PC-9 (cell line): ENCODE results near the gene DNAJC30. TPM values are rescaled to one million over a fixed set of nuclear protein-coding genes. Genes with fewer than 3 reads are reported as not detected.

ENCODE experiments used
- BruUV-seq: library from RNA; stranded (reverse); fragments of 400-500 nt; replicated peaks from 2 replicates; lab custom pipeline; 2021; lab: Mats Ljungman, UMichigan
- CTCF ChIA-PET: fragments of 300-600 bp; sonication (Branson Sonifier 250); formaldehyde crosslinking; loops from one replicate; lab custom pipeline; 2022; ENCODE audit warnings: antibody characterized with exemption; lab: Charles Lee
- POLR2A ChIA-PET: fragments of 300-600 bp; sonication (Branson Sonifier 250); formaldehyde crosslinking; loops from one replicate; lab custom pipeline; 2022; ENCODE audit warnings: antibody characterized with exemption; ENCODE audit not compliant: unreplicated experiment; lab: Charles Lee
- DNase-seq, 2 experiments: peaks; one replicate each; pipeline versions ENCODE4 v3.0.0 to v3.0.0-alpha.2; 2015 to 2022; ENCODE audit warnings: mixed read lengths in 1 of 2
- H2AFZ ChIP-seq: fragments of 200-600 bp; sonication (generic); 2 replicates; pipeline ENCODE4 v1.8.1; 2017; ENCODE audit warnings: antibody characterized with exemption
- H3F3A ChIP-seq: fragments of 200-600 bp; sonication (generic); 2 replicates; pipeline ENCODE4 v1.8.1; 2017; ENCODE audit warnings: antibody characterized with exemption, mild to moderate bottlenecking, low read depth; ENCODE audit not compliant: insufficient read depth
- H3K27ac ChIP-seq: fragments of 200-600 bp; sonication (generic); 2 replicates; pipeline ENCODE4 v1.6.1; 2016; ENCODE audit warnings: mixed run types
- H3K27me3 ChIP-seq: fragments of 200-600 bp; sonication (generic); 2 replicates; pipeline ENCODE4 v1.6.1; 2016; ENCODE audit warnings: low read depth, mixed run types; ENCODE audit not compliant: insufficient read depth
- H3K36me3 ChIP-seq: fragments of 200-600 bp; sonication (generic); 2 replicates; pipeline ENCODE4 v1.6.1; 2016; ENCODE audit warnings: low read depth, mixed run types
- H3K4me1 ChIP-seq: fragments of 200-600 bp; sonication (generic); replicated peaks from 2 replicates; pipeline ENCODE4 v1.6.1; 2016; ENCODE audit warnings: mixed run types; ENCODE audit not compliant: insufficient read depth
- H3K4me2 ChIP-seq: fragments of 200-600 bp; sonication (generic); 2 replicates; pipeline ENCODE4 v1.6.1; 2017; ENCODE audit warnings: mixed run types
- H3K4me3 ChIP-seq: fragments of 200-600 bp; sonication (generic); 2 replicates; pipeline ENCODE4 v1.6.1; 2016; ENCODE audit warnings: mixed run types
- H3K79me2 ChIP-seq: fragments of 200-600 bp; sonication (generic); 2 replicates; pipeline ENCODE4 v1.6.1; 2017; ENCODE audit warnings: low read depth, mixed run types
- H3K9me2 ChIP-seq: fragments of 200-600 bp; sonication (generic); 2 replicates; pipeline ENCODE4 v1.8.1; 2017; ENCODE audit warnings: mild to moderate bottlenecking; ENCODE audit not compliant: insufficient read depth
- H3K9me3 ChIP-seq: fragments of 200-600 bp; sonication (generic); 2 replicates; pipeline ENCODE4 v1.8.1; 2016; ENCODE audit warnings: low read depth; ENCODE audit not compliant: insufficient read depth
- H4K20me1 ChIP-seq: fragments of 200-600 bp; sonication (generic); 2 replicates; pipeline ENCODE4 v1.8.1; 2017; ENCODE audit not compliant: insufficient read depth
- EZH2 ChIP-seq: fragments of 200-600 bp; sonication (generic); IDR thresholded peaks from 2 replicates; pipeline ENCODE4 v1.8.0; 2017; ENCODE audit warnings: antibody characterized with exemption, low read depth
- intact Hi-C: fragments of 100-400 bp; cut with micrococcal nuclease; formaldehyde crosslinking; loops from one replicate; pipeline ENCODE4 v1.10.0; 2022; ENCODE audit not compliant: unreplicated experiment
- total RNA-seq: library from RNA; stranded (reverse); gene quantifications from 2 replicates; pipeline ENCODE4 v1.2.3, GENCODE V29; 2021
- TF ChIP-seq, protein P1 (sequence below): fragments of 200-600 bp; sonication (generic); conservative IDR thresholded peaks from 2 replicates; pipeline ENCODE4 v1.6.1; 2017; ENCODE audit warnings: mixed run types, antibody characterized with exemption, mild to moderate bottlenecking, moderate library complexity

The DNAJC30 gene
- total RNA-seq, 1 experiment from 2014 or later = 9.5 TPM

DNA sequence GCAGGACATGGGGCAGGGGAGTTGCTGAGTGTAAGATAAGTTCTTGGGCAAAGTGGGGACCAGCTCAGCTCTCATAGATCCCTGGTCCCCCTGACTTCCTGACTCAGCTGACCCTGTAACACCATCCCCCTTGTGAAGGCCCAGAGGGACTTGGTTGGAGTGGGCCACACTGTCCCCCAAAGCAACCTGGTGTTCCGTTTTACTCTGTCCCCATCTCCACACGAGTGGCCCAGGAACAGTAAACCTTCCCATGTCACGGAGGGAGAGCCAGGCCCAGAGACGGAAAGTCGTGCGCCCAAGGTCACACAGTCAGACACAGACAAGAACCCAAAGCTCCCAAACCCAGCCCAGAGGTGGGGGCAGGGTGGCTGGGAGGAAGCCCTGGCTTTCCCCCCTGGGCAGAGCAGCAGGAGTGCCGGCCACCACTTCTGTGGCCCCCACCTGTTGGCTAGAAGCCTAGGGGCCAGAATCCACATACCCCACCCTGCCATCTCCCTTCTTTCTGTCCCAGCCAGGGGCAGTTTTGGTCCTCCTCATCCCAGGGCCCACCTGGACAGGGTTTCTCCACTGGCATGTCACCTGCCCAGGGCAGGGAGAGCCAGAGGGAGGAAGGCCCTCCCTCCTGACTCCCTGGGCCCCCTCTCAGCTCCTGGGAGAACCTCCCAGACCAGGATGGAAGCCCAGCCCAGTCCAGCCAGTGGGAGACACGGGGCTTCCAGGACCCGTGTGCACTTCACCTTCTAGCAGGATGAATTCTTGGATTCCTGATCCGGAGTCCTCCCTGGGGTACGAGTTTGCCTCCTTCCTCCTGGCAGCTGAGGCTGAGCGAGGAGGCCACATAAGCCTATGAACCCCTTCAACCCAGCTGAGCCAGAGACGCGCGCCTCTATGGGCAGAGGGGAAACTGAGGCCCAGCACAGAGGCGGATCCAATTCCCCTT is 36.2 kb downstream of the DNAJC30 start:
- Histone ChIP-seq H3K4me1 (peaks cover 10% of the 10 kb centered on the region; the same call in 1 of the 2 replicates), H3K9me2 (no peaks in the 10 kb centered on the region), H2AFZ (no peak overlapping the region), H3K4me3 (peak overlapping the region; percentile 63; the same call in 1 of the 2 replicates), H3F3A (peaks cover 26% of the 10 kb centered on the region; the same call in 1 of the 2 replicates), H4K20me1 (no peaks in the 10 kb centered on the region), H3K9me3 (no peaks in the 10 kb centered on the region), H3K27ac (no peak overlapping the region), H3K4me2 (peak overlapping the region; percentile 82), H3K36me3 (no peaks in the 10 kb centered on the region), H3K27me3 (peaks cover 4% of the 10 kb centered on the region; the same call in 1 of the 2 replicates), H3K79me2 (no peaks in the 10 kb centered on the region)
- intact Hi-C loops = no loop called here
- ChIA-PET POLR2A (interaction anchor here (0.6 kb wide), 1 partner anchor 33 kb away, joined by 3 read pairs; no protein-coding TSS in a partner anchor), CTCF (interaction anchor here (0.8 to 1.1 kb wide), 2 partner anchors 11 to 18 kb away, joined by 3 to 5 read pairs; no protein-coding TSS in a partner anchor)
- no peak for DNase-seq
- BruUV-seq = TSS peak; percentile 47
- no peak for TF ChIP-seq EZH2
- TF ChIP-seq, protein P1, sequence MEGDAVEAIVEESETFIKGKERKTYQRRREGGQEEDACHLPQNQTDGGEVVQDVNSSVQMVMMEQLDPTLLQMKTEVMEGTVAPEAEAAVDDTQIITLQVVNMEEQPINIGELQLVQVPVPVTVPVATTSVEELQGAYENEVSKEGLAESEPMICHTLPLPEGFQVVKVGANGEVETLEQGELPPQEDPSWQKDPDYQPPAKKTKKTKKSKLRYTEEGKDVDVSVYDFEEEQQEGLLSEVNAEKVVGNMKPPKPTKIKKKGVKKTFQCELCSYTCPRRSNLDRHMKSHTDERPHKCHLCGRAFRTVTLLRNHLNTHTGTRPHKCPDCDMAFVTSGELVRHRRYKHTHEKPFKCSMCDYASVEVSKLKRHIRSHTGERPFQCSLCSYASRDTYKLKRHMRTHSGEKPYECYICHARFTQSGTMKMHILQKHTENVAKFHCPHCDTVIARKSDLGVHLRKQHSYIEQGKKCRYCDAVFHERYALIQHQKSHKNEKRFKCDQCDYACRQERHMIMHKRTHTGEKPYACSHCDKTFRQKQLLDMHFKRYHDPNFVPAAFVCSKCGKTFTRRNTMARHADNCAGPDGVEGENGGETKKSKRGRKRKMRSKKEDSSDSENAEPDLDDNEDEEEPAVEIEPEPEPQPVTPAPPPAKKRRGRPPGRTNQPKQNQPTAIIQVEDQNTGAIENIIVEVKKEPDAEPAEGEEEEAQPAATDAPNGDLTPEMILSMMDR = no peak

DNA sequence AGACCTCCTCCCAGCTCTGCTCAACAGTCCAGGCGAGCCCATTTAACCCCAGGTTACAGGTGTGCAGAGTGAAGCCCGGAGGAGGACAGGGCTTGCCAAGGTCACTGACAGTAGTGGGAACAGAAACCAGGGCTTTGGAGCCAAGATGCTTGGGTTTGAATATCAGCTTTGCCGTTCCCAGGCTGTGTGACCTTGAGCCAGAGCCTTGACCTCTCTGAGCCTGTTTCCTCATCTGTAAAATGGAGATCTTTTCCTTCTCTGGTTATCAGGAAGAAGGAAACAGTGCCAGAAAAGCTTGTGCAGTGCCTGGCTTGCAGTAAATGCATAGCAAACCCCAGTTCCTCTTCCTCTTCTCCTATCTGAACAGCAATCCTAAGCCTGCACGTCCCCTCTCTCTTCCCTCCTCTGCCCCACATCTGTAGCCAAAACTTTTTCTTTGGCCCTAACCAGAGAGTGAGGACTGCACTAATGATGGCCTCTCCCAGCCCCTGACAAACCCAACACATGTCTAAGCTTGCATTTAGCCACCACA is 37.5 kb downstream of the DNAJC30 start:
- no TSS peak for BruUV-seq
- Histone ChIP-seq H3K9me2 (no peaks in the 10 kb centered on the region), H3K27me3 (peaks cover 4% of the 10 kb centered on the region; the same call in 1 of the 2 replicates), H3F3A (peaks cover 26% of the 10 kb centered on the region; the same call in 1 of the 2 replicates), H3K27ac (no peak overlapping the region), H4K20me1 (no peaks in the 10 kb centered on the region), H2AFZ (no peak overlapping the region), H3K79me2 (no peaks in the 10 kb centered on the region), H3K4me1 (peaks cover 10% of the 10 kb centered on the region; the same call in 1 of the 2 replicates), H3K36me3 (no peaks in the 10 kb centered on the region), H3K9me3 (no peaks in the 10 kb centered on the region), H3K4me3 (no peak overlapping the region), H3K4me2 (no peak overlapping the region)
- no peak for TF ChIP-seq EZH2
- TF ChIP-seq, protein P1 = no peak
- CTCF ChIA-PET = interaction anchor here (0.8 kb wide), 1 partner anchor 17 kb away, joined by 3 read pairs; no protein-coding TSS in a partner anchor
- intact Hi-C loops = no loop called here
- POLR2A ChIA-PET = no interaction called here
- DNase-seq = no peak

- ChIA-PET CTCF (no interaction called here), POLR2A (interaction anchor here (0.7 kb wide), 2 partner anchors 22 to 60 kb away, joined by 4 to 5 read pairs; no protein-coding TSS in a partner anchor)
- Histone ChIP-seq H3K79me2 (no peaks in the 10 kb centered on the region), H3K4me3 (no peak overlapping the region), H3K4me2 (no peak overlapping the region), H2AFZ (no peak overlapping the region), H3K9me2 (no peaks in the 10 kb centered on the region), H4K20me1 (no peaks in the 10 kb centered on the region), H3K4me1 (peaks cover 10% of the 10 kb centered on the region; the same call in 1 of the 2 replicates), H3F3A (peaks cover 26% of the 10 kb centered on the region; the same call in 1 of the 2 replicates), H3K27ac (no peak overlapping the region), H3K9me3 (no peaks in the 10 kb centered on the region), H3K27me3 (peaks cover 4% of the 10 kb centered on the region; the same call in 1 of the 2 replicates), H3K36me3 (no peaks in the 10 kb centered on the region)
- no TSS peak for BruUV-seq
- intact Hi-C loops = no loop called here
- no peak for DNase-seq
- TF ChIP-seq, protein P1 = no peak
- TF ChIP-seq EZH2 = no peak
Observed at GRCh38 chr7:73644688-73645286, 38.5 kb downstream of the DNAJC30 start.
